ENCODE measurements around the gene PRDX2.

DNA sequence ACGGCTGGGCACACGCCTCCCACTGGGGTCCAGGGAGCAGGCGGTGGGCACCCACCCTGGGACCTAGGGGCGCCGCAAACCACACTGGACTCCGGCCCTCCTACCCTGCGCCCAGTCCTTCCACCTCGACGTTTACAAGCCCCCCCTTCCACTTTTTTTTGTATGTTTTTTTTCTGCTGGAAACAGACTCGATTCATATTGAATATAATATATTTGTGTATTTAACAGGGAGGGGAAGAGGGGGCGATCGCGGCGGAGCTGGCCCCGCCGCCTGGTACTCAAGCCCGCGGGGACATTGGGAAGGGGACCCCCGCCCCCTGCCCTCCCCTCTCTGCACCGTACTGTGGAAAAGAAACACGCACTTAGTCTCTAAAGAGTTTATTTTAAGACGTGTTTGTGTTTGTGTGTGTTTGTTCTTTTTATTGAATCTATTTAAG, 8.7 kb downstream of the PRDX2 start:
- TF ChIP-seq, protein P1, sequence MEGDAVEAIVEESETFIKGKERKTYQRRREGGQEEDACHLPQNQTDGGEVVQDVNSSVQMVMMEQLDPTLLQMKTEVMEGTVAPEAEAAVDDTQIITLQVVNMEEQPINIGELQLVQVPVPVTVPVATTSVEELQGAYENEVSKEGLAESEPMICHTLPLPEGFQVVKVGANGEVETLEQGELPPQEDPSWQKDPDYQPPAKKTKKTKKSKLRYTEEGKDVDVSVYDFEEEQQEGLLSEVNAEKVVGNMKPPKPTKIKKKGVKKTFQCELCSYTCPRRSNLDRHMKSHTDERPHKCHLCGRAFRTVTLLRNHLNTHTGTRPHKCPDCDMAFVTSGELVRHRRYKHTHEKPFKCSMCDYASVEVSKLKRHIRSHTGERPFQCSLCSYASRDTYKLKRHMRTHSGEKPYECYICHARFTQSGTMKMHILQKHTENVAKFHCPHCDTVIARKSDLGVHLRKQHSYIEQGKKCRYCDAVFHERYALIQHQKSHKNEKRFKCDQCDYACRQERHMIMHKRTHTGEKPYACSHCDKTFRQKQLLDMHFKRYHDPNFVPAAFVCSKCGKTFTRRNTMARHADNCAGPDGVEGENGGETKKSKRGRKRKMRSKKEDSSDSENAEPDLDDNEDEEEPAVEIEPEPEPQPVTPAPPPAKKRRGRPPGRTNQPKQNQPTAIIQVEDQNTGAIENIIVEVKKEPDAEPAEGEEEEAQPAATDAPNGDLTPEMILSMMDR (IDR thresholded peaks at IDR 0.05), result no peak
- TF ChIP-seq POLR2A (IDR thresholded peaks at IDR 0.05), result no peak
- TF ChIP-seq EP300 (IDR thresholded peaks at IDR 0.05), result no peak

Measured in upper lobe of left lung (tissue), 4 donors.